Adrenal gland (tissue), 5 donors: ENCODE results near the gene DPP10.
"Not testable (repeated sequence)": the region's sequence is repeated elsewhere in the genome, so short reads cannot be mapped to it uniquely, and the experiment has no call there.

Source experiments
- POLR2A ChIP-seq, 2 donors: fragments of 450-650 bp; IDR thresholded peaks; one replicate each; pipeline ENCODE4 v1.6.1; 2017; ENCODE audit warnings: antibody characterized with exemption in 2 of 2, mild to moderate bottlenecking in 2 of 2, moderate library complexity in 1 of 2
- TF ChIP-seq, protein P1 (sequence below), 6 experiments: fragments of 450-650 bp in 4 of 6; fragments of 200-600 bp in 2 of 6; sonication (generic) in 1 of 6; IDR thresholded peaks; 1 replicate in 5 of 6; 2 replicates in 1 of 6; pipeline versions ENCODE4 v1.5.1 to v1.8.0; 2016 to 2021; ENCODE audit warnings: antibody characterized with exemption in 6 of 6, mild to moderate bottlenecking in 2 of 6, moderate library complexity in 1 of 6
- donor health status: DM: no; HTN: no; CAD: no.

DNA sequence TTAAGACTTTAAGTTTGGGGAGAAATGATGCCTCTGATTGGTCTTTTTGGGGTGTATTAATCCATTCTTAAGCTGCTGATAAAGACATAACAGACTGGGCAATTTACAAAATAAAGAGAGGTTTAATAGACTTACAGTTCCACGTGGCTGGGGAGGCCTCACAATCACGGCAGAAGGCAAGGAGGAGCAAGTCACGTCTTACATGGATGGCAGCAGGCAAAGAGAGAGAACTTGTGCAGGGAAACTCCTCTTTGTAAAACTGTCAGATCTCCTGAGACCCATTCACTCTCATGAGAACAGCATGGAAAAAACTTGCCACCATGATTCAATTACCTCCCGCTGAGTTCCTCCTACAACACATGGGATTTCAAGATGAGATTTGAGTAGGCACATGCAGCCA is 80.2 kb downstream of the DPP10 start:
- TF ChIP-seq, protein P1, sequence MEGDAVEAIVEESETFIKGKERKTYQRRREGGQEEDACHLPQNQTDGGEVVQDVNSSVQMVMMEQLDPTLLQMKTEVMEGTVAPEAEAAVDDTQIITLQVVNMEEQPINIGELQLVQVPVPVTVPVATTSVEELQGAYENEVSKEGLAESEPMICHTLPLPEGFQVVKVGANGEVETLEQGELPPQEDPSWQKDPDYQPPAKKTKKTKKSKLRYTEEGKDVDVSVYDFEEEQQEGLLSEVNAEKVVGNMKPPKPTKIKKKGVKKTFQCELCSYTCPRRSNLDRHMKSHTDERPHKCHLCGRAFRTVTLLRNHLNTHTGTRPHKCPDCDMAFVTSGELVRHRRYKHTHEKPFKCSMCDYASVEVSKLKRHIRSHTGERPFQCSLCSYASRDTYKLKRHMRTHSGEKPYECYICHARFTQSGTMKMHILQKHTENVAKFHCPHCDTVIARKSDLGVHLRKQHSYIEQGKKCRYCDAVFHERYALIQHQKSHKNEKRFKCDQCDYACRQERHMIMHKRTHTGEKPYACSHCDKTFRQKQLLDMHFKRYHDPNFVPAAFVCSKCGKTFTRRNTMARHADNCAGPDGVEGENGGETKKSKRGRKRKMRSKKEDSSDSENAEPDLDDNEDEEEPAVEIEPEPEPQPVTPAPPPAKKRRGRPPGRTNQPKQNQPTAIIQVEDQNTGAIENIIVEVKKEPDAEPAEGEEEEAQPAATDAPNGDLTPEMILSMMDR (IDR thresholded peaks at IDR 0.05) = not testable (repeated sequence)
- not testable (repeated sequence) for TF ChIP-seq POLR2A (IDR thresholded peaks at IDR 0.05)
